NCI-H2081 (cell line): ENCODE measurements around the gene ALPL.
"Not testable (repeated sequence)": the region's sequence is repeated elsewhere in the genome, so short reads cannot be mapped to it uniquely, and the experiment has no call there.

Source experiments
- DNase-seq, 2 experiments: peaks; one replicate each; lab custom pipeline; 2025; lab: John Stamatoyannopoulos, UW

ALPL gene

GRCh38 chr1:21559788-21560567 lies 50.8 kb downstream of the ALPL start:
- DNase-seq = no peak

- no peak for DNase-seq
Observed at GRCh38 chr1:21560916-21561638, 51.9 kb downstream of the ALPL start.

- DNase-seq = no peak
Observed at GRCh38 chr1:21562896-21563295, 53.7 kb downstream of the ALPL start.

- DNase-seq = no peak
Observed at GRCh38 chr1:21563971-21564370, 54.7 kb downstream of the ALPL start.

GRCh38 chr1:21564521-21565095 lies 55.4 kb downstream of the ALPL start:
- DNase-seq = no peak

GRCh38 chr1:21565285-21565684 lies 56.1 kb downstream of the ALPL start:
- DNase-seq = no peak

- not testable (repeated sequence) for DNase-seq
Observed at GRCh38 chr1:21566361-21566760, 57.1 kb downstream of the ALPL start.

- no peak for DNase-seq
Observed at GRCh38 chr1:21567241-21568005, 58.2 kb downstream of the ALPL start.

GRCh38 chr1:21568006-21568746 lies 59.0 kb downstream of the ALPL start:
- DNase-seq = no peak

- DNase-seq = no peak
Observed at GRCh38 chr1:21568809-21569385, 59.7 kb downstream of the ALPL start.

GRCh38 chr1:21569820-21570527 lies 60.8 kb downstream of the ALPL start:
- no peak for DNase-seq

GRCh38 chr1:21570528-21570875 lies 61.3 kb downstream of the ALPL start:
- DNase-seq = no peak

- DNase-seq = no peak
Observed at GRCh38 chr1:21570885-21571284, 61.7 kb downstream of the ALPL start.

- DNase-seq = peak in 1 of 2 experiments; percentile 17
Observed at GRCh38 chr1:21572221-21572620, 63.0 kb downstream of the ALPL start.

- DNase-seq = no peak
Observed at GRCh38 chr1:21572735-21573277, 63.6 kb downstream of the ALPL start.

GRCh38 chr1:21573475-21573874 lies 64.3 kb downstream of the ALPL start:
- no peak for DNase-seq

- DNase-seq = peak; percentile 95 to 97
Observed at GRCh38 chr1:21573971-21574465, 64.8 kb downstream of the ALPL start.

GRCh38 chr1:21574466-21575151 lies 65.4 kb downstream of the ALPL start:
- peak; percentile 77 to 90 for DNase-seq

GRCh38 chr1:21575351-21575942 lies 66.2 kb downstream of the ALPL start:
- no peak for DNase-seq
